ENCODE measurements around the gene CD63.

Gene CD63

GRCh38 chr12:55720071-55720564 lies 8.7 kb downstream of the CD63 start, which contains the start of gene RDH5:
Gene RDH5 (plus strand): TSS chr12:55720393. CDS start chr12:55721185, 792 bp downstream.
- no peak for DNase-seq

- DNase-seq, result no peak
Observed at GRCh38 chr12:55719371-55719770, 9.4 kb downstream of the CD63 start.

- DNase-seq, result no peak
Observed at GRCh38 chr12:55718624-55719275, 10.1 kb downstream of the CD63 start.

GRCh38 chr12:55718015-55718414 lies 10.8 kb downstream of the CD63 start:
- DNase-seq, result no peak

- peak; percentile 95 for DNase-seq
Observed at GRCh38 chr12:55717011-55718007, 11.5 kb downstream of the CD63 start.

GRCh38 chr12:55716582-55716957 lies 12.2 kb downstream of the CD63 start:
- DNase-seq, result no peak

GRCh38 chr12:55715833-55716581 lies 12.8 kb downstream of the CD63 start, which contains the start of gene BLOC1S1:
Gene BLOC1S1 (plus strand): TSS chr12:55716046. CDS start chr12:55716052, 6 bp downstream.
- DNase-seq, result peak; percentile 97

GRCh38 chr12:55715169-55715764 lies 13.5 kb downstream of the CD63 start:
- DNase-seq, result no peak

GRCh38 chr12:55713721-55714120 lies 15.1 kb downstream of the CD63 start:
- DNase-seq, result no peak

- DNase-seq, result no peak
Observed at GRCh38 chr12:55712700-55713415, 16.0 kb downstream of the CD63 start.

- DNase-seq, result no peak
Observed at GRCh38 chr12:55711786-55712553, 16.8 kb downstream of the CD63 start.

- DNase-seq, result no peak
Observed at GRCh38 chr12:55708695-55709233, 20.0 kb downstream of the CD63 start.

- peak; percentile 61 for DNase-seq
Observed at GRCh38 chr12:55707841-55708694, 20.7 kb downstream of the CD63 start, which contains the start of gene ITGA7. Gene ITGA7 (minus strand): TSS chr12:55707904. CDS start chr12:55707682, 222 bp downstream.

GRCh38 chr12:55707219-55707671 lies 21.6 kb downstream of the CD63 start:
- DNase-seq, result peak; percentile 27

GRCh38 chr12:55706568-55707218 lies 22.1 kb downstream of the CD63 start:
- no peak for DNase-seq

- no peak for DNase-seq
Observed at GRCh38 chr12:55705782-55706402, 22.9 kb downstream of the CD63 start.

- no peak for DNase-seq
Observed at GRCh38 chr12:55704824-55705718, 23.7 kb downstream of the CD63 start.
